GM12872 (cell line): ENCODE measurements around the gene ST6GALNAC3.

Experiments used
- TF ChIP-seq, protein P1 (sequence below): IDR thresholded peaks from 3 replicates; pipeline ENCODE4 v1.5.1; 2011; ENCODE audit warnings: low read depth, mild to moderate bottlenecking, low read length, moderate library complexity; ENCODE audit not compliant: insufficient read depth

Gene ST6GALNAC3

DNA sequence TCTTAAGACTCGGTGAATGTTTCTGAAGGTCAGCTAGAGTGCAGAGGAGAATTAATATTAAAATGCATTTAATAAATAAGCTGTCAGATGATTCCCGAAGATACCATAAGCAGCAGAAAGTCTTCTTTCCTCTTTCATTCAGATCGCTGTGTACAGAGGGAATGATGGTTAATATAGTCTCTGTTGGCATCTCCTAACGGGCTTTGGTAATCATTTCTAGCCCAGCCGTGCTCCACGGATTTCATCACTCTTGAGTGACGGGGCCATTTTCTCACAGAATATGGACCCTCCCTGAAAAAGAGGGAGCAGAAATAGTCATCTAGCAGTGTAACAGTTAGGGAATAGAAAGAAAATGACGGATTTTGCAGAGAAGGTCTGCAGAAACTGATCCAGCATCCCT lies 103.1 kb downstream of the ST6GALNAC3 start:
- TF ChIP-seq, protein P1, sequence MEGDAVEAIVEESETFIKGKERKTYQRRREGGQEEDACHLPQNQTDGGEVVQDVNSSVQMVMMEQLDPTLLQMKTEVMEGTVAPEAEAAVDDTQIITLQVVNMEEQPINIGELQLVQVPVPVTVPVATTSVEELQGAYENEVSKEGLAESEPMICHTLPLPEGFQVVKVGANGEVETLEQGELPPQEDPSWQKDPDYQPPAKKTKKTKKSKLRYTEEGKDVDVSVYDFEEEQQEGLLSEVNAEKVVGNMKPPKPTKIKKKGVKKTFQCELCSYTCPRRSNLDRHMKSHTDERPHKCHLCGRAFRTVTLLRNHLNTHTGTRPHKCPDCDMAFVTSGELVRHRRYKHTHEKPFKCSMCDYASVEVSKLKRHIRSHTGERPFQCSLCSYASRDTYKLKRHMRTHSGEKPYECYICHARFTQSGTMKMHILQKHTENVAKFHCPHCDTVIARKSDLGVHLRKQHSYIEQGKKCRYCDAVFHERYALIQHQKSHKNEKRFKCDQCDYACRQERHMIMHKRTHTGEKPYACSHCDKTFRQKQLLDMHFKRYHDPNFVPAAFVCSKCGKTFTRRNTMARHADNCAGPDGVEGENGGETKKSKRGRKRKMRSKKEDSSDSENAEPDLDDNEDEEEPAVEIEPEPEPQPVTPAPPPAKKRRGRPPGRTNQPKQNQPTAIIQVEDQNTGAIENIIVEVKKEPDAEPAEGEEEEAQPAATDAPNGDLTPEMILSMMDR: no peak

DNA sequence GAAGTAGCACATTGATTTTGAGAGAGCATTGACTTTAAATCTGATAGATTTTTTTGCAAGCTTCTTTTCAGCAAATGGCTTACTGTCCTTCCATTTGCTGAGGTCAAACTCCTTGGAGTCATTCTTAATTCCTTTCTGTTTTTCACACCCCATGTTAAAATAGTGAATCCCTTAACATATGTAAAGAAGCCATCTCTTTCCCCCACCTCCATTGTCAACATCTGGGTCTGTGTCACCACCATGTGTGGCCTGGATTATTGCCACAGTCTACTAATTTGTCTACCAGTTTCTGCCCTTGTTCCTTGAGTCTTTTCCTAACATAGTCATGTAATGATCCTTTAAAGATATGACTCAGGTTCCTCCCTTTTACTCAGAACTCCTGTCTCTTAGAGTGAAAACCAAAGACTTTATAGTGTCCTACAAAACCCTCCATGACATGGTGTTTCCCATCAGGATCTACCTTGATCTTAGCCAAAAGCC lies 104.7 kb downstream of the ST6GALNAC3 start:
- TF ChIP-seq, protein P1: no peak

DNA sequence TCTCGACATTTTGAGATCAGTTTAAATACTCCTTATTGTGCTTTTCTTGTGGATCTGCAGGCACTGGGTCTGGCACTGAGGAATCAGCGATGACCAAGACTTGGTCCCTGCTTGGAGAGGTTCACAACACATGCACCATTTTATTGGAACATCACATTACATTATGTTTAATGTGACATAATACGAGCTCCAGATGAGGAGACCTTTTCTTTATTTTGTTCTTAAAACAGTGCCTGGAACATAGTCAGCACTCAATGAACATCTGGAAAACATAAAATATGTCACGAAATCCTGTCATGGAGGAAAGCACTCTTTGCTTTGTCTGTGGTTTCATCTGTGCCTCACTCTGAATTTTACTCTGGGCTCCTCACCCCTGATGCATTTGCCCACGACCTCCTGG lies 110.7 kb downstream of the ST6GALNAC3 start:
- TF ChIP-seq, protein P1: no peak

DNA sequence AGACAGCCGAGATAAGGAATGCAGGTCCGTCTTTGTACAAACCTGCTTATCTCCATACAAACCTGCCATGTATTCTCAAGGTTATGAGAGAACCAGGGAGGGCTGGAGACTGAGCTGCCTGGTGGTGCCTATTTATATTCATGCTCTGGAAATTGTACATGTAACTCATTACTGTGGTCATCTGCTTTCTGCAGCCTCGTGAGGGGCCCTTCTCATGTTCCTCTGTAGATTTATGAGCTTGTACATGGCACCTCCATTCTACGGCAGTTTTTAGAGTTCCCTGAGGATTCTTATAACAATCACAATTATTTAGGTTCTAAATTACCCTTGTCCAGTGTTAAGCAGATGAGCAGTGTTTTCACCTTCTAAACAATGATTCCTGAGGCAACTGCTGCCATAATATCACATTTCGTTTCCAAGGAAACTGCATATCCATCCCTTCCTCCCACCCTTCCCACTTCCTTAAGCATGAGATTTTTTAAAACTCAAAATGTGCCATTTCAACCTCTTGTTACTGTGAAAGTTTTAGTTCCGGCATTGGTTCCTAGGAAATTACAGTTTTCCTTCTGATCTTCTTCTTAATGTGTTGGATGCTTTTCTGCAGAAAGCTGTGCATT lies 112.1 kb downstream of the ST6GALNAC3 start:
- TF ChIP-seq, protein P1: no peak

DNA sequence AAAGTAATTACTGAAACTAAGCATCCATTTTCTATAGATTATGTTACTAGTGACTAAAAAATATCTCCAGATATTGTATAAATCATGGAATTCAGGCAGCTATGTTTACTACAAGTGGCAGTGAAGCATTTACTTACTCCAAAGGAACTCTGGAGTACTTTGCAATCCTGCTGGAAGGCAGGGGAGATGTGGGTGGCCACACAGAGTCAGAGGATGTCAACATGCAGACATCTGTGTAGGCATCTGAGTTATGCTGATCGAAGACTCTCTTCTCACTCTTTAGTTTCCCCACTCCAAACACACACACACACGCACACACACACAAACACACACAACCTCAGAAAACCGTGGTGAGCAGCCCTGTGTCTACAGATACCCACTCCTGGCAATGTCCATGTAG lies 112.9 kb downstream of the ST6GALNAC3 start:
- TF ChIP-seq, protein P1: no peak

DNA sequence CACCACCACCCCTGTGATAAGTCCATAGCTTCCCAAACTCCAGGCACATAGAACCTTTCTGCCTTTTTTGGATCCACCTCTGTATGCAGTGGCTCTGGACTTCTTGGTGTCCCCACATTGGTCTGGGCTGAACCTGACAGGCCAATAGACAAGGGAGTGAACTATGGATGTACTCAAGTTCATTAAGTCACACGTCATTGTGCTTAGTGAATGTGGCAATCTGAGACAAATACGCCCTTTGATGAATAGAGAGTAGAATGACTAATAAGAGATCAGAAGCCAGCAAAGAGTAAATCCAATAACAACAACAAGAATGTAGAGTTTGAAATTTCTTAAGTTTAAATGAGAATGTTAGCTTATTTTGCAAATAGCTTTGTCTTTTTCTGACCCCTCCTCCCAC lies 114.8 kb downstream of the ST6GALNAC3 start:
- TF ChIP-seq, protein P1: no peak

DNA sequence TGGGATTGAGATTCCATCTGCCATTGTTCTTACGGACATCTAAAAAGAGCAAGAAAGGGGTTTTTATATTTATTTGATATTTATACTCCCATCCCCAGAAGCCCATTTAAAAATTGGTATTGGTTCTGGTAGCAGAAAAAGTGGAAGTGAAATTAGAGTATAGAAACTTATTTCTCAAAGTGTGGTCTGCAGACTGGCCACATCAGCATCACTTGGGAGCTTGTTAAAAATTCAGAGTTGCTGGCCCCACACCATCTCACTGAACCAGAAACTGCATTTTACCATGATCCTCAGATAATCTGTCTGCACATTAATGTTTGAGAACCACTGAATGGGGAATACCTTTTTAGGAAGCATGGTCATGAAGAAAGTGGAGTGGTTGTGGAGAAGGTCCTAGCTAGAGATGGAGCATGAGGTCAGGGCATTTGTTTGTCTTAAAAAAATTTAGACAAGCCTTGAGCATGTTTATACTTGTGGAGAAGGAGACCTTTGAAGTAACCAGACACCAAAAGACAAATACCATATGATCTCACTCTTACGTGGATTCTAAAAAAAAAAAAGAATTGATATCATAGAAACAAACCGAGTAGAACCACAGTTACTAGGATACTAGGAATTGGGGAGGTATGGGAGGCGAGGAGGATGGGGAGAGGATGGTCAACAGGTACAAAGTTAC lies 116.3 kb downstream of the ST6GALNAC3 start:
- TF ChIP-seq, protein P1: no peak
